GM19455 (cell line): ENCODE data around the gene ZBTB33.

ENCODE experiments used
- ATAC-seq: cut with Tn5 transposase; IDR thresholded peaks from one replicate; pipeline ENCODE4 v1.9.1; 2021; ENCODE audit not compliant: unreplicated experiment

Gene ZBTB33

DNA sequence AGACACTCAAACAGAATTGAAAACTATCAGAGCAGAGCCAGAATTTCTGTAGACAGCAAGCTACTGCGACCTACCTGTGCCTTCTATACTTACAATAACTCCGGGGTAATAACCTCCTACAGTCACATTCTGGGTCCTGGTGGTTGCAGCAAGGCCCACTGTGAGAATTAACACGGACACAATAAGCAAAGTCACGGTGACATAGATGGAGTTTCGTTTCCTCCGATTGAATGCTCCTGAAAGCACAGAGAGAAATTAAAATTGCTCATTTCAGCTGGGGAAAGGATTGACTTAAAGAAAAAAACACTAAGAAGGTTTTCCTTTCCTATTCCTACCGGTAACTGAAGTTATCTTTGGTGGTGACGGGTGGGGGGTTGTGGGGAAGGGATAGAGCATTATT lies 53.6 kb downstream of the ZBTB33 start:
- ATAC-seq = no peak

DNA sequence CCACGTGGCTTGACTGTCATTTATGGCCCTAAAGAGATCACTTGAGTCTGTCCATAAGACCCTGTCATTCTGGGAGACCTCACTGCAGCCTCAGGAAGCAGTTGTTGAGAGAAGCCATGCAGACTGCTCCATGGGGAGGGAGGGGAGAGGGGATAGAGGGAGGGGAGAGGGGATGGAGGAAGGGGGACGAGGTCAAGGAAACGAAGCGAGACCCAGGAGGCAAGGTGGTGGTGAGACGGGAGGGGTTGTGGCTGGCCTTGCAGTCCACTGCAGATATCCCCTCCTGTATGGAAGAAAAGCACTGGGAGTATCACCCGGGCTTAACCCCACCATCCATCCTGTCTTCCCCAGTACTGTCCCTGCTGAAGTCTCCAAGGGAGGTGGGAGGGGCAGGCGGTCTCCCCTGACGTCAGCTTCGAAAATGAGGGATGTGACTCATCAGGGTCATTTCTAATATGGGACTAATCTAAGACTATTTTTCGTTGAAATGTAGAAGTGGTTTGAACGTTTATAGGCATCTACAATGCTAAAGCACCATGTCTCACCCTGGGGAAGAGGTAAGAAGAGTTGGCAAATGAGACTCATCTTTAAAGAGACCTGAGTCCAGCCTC lies 55.0 kb downstream of the ZBTB33 start:
- ATAC-seq = no peak

DNA sequence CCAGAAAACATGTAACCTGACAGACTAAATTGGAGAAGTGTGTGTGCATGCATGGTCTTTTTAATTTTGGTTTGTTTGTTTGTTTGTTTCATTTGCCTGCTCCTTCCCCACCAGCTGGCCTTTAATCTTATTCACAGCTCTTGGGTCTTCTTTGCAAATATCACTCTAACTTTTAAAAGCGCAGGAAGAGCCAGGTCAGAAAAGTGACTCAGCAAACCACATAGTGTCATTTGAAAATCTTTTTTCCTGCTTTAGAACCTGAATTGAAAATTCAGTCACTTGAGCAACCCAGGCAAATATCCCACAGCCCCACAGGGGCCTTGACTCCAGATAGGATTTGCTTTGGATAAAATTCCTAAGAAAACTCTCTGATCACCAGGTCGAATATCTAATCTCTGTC lies 56.0 kb downstream of the ZBTB33 start:
- ATAC-seq = no peak
